Activated naive CD4-positive, alpha-beta T cell treated with anti-CD3 and anti-CD28 coated beads for 36 hours (primary cell): ENCODE results near the gene NXF1. TPM values are rescaled to one million over a fixed set of nuclear protein-coding genes. Genes with fewer than 3 reads are reported as not detected.
A peak's percentile ranks its signal among the peaks of the same experiment; 100 is the strongest.

ENCODE experiments used
- CTCF ChIA-PET: fragments of 350-600 bp; sonication (Branson Sonifier 250); formaldehyde crosslinking; loops from one replicate; lab custom pipeline; 2021; ENCODE audit warnings: antibody characterized with exemption; lab: Charles Lee
- DNase-seq: peaks from one replicate; pipeline ENCODE4 v3.0.0-alpha.2; 2020
- H3K27ac Mint-ChIP-seq: one replicate; pipeline ENCODE4 v1.8.0; 2021; ENCODE audit warnings: mild to moderate bottlenecking, mixed read lengths
- H3K27me3 Mint-ChIP-seq: one replicate; pipeline ENCODE4 v1.8.0; 2021; ENCODE audit warnings: low read depth, mixed read lengths
- H3K36me3 Mint-ChIP-seq: one replicate; pipeline ENCODE4 v1.8.0; 2021; ENCODE audit warnings: low read depth, mixed read lengths
- H3K4me1 Mint-ChIP-seq: one replicate; pipeline ENCODE4 v1.8.0; 2021; ENCODE audit warnings: low read depth, mixed read lengths
- H3K4me3 Mint-ChIP-seq: one replicate; pipeline ENCODE4 v1.8.0; 2021; ENCODE audit warnings: mild to moderate bottlenecking, moderate library complexity, mixed read lengths
- H3K9me3 Mint-ChIP-seq: one replicate; pipeline ENCODE4 v1.8.0; 2021; ENCODE audit warnings: mixed read lengths
- intact Hi-C: fragments of 100-400 bp; cut with micrococcal nuclease; formaldehyde crosslinking; loops from one replicate; pipeline ENCODE4 v1.15.1; 2023
- total RNA-seq, 2 experiments: library from RNA; stranded (reverse); gene quantifications; one replicate each; pipeline ENCODE4 v1.2.3, GENCODE V29; 2021

NXF1 gene
- total RNA-seq = 10 to 100 TPM; 44.6 to 46.0 TPM

- H3K27me3 Mint-ChIP-seq = no peaks in the 10 kb centered on the region
- H3K27ac Mint-ChIP-seq = peak within 1 kb of the TSS; percentile 94
- peak within 1 kb of the TSS; percentile 95 for H3K4me3 Mint-ChIP-seq
- H3K36me3 Mint-ChIP-seq = peaks cover 26% of the 10 kb centered on the region
- peak; percentile 93 for DNase-seq
- H3K9me3 Mint-ChIP-seq = no peaks in the 10 kb centered on the region
- CTCF ChIA-PET = interaction anchor here (0.6 to 1.8 kb wide), 6 partner anchors 17 to 411 kb away, joined by 3 to 12 read pairs (median 4); partner anchors contain the start of gene SLC3A2
- peaks cover 28% of the 10 kb centered on the region for H3K4me1 Mint-ChIP-seq
- intact Hi-C loops = loop anchor here (1.0 kb wide), 7 partner anchors 13 to 77 kb away; partner anchors contain the start of genes SLC3A2, STX5, TEX54 and TMEM179B
These were observed at the start of gene NXF1 for GRCh38 chr11:62805076-62805892. TSS of gene NXF1 (minus strand) at chr11:62805440. CDS start at chr11:62805356, 84 bp downstream.

GRCh38 chr11:62854013-62854824, 49.0 kb upstream of the NXF1 start:
- Mint-ChIP-seq H3K27me3 (no peaks in the 10 kb centered on the region), H3K27ac (peak overlapping the region; percentile 96), H3K9me3 (no peaks in the 10 kb centered on the region), H3K4me3 (peak overlapping the region; percentile 99), H3K36me3 (peaks cover 64% of the 10 kb centered on the region), H3K4me1 (peaks cover 41% of the 10 kb centered on the region)
- no peak for DNase-seq
- CTCF ChIA-PET = interaction anchor here (0.9 to 2.5 kb wide), 4 partner anchors 10 to 63 kb away, joined by 3 to 6 read pairs (median 4); partner anchors contain the start of gene SLC3A2
- intact Hi-C loops = loop anchor here (1.0 kb wide), 1 partner anchor 255 kb away; no protein-coding TSS in a partner anchor

- Mint-ChIP-seq H3K9me3 (no peaks in the 10 kb centered on the region), H3K4me3 (peak overlapping the region; percentile 99), H3K36me3 (peaks cover 61% of the 10 kb centered on the region), H3K27ac (peak overlapping the region; percentile 96), H3K4me1 (peaks cover 37% of the 10 kb centered on the region), H3K27me3 (no peaks in the 10 kb centered on the region)
- intact Hi-C loops = no loop called here
- CTCF ChIA-PET = interaction anchor here (0.8 to 2.5 kb wide), 5 partner anchors 9 to 288 kb away, joined by 3 to 6 read pairs (median 4); partner anchors contain the start of gene SLC3A2
- DNase-seq = peak; percentile 49
These were observed 48.2 kb upstream of the NXF1 start for GRCh38 chr11:62853279-62853965.

GRCh38 chr11:62852523-62853188, 47.4 kb upstream of the NXF1 start:
- CTCF ChIA-PET = interaction anchor here (0.7 to 0.8 kb wide), 2 partner anchors 59 to 287 kb away, joined by 3 read pairs; no protein-coding TSS in a partner anchor
- DNase-seq = no peak
- peaks cover 30% of the 10 kb centered on the region for H3K4me1 Mint-ChIP-seq
- H3K27ac Mint-ChIP-seq = peak overlapping the region; percentile 96
- H3K27me3 Mint-ChIP-seq = no peaks in the 10 kb centered on the region
- H3K9me3 Mint-ChIP-seq = no peaks in the 10 kb centered on the region
- intact Hi-C loops = no loop called here
- H3K4me3 Mint-ChIP-seq = peak overlapping the region; percentile 99
- H3K36me3 Mint-ChIP-seq = peaks cover 53% of the 10 kb centered on the region

- H3K27ac Mint-ChIP-seq = peak overlapping the region; percentile 84
- H3K4me1 Mint-ChIP-seq = peaks cover 23% of the 10 kb centered on the region
- H3K36me3 Mint-ChIP-seq = peaks cover 49% of the 10 kb centered on the region
- CTCF ChIA-PET = interaction anchor here (0.6 to 2.2 kb wide), 3 partner anchors 10 to 58 kb away, joined by 3 to 7 read pairs (median 3); no protein-coding TSS in a partner anchor
- intact Hi-C loops = no loop called here
- H3K27me3 Mint-ChIP-seq = no peaks in the 10 kb centered on the region
- DNase-seq = no peak
- H3K9me3 Mint-ChIP-seq = no peaks in the 10 kb centered on the region
- H3K4me3 Mint-ChIP-seq = peak overlapping the region; percentile 99
These were observed 46.7 kb upstream of the NXF1 start for GRCh38 chr11:62851807-62852522.

GRCh38 chr11:62850911-62851806, 45.9 kb upstream of the NXF1 start:
- DNase-seq = no peak
- Mint-ChIP-seq H3K27ac (peak overlapping the region; percentile 84), H3K4me1 (peaks cover 23% of the 10 kb centered on the region), H3K36me3 (peaks cover 45% of the 10 kb centered on the region), H3K4me3 (peak overlapping the region; percentile 99), H3K9me3 (no peaks in the 10 kb centered on the region), H3K27me3 (no peaks in the 10 kb centered on the region)
- intact Hi-C loops = no loop called here
- CTCF ChIA-PET = interaction anchor here (0.6 to 2.2 kb wide), 2 partner anchors 10 to 42 kb away, joined by 3 to 7 read pairs; no protein-coding TSS in a partner anchor

- intact Hi-C loops = no loop called here
- DNase-seq = no peak
- Mint-ChIP-seq H3K27me3 (no peaks in the 10 kb centered on the region), H3K9me3 (no peaks in the 10 kb centered on the region), H3K4me3 (no peak overlapping the region), H3K27ac (no peak overlapping the region), H3K36me3 (peaks cover 13% of the 10 kb centered on the region), H3K4me1 (peaks cover 17% of the 10 kb centered on the region)
- CTCF ChIA-PET = interaction anchor here (0.6 to 0.7 kb wide), 2 partner anchors 17 to 172 kb away, joined by 3 read pairs; no protein-coding TSS in a partner anchor
These were observed 42.6 kb upstream of the NXF1 start for GRCh38 chr11:62847767-62848314.

- Mint-ChIP-seq H3K27me3 (no peaks in the 10 kb centered on the region), H3K36me3 (no peaks in the 10 kb centered on the region)
- CTCF ChIA-PET = interaction anchor here (0.7 kb wide), 1 partner anchor 121 kb away, joined by 4 read pairs; no protein-coding TSS in a partner anchor
These were observed 40.9 kb upstream of the NXF1 start for GRCh38 chr11:62846177-62846576.

GRCh38 chr11:62844154-62844553, 38.9 kb upstream of the NXF1 start:
- no peaks in the 10 kb centered on the region for H3K27me3 Mint-ChIP-seq
- intact Hi-C loops = loop anchor here (5.0 kb wide), 1 partner anchor 272 kb away; the partner anchor contains the start of gene EEF1G
- peaks cover 3% of the 10 kb centered on the region for H3K36me3 Mint-ChIP-seq
- CTCF ChIA-PET = interaction anchor here (1.4 kb wide), 2 partner anchors 11 to 17 kb away, joined by 4 to 6 read pairs; no protein-coding TSS in a partner anchor
- no peak overlapping the region for H3K27ac Mint-ChIP-seq
- no peak overlapping the region for H3K4me3 Mint-ChIP-seq
- DNase-seq = no peak
- H3K4me1 Mint-ChIP-seq = peaks cover 12% of the 10 kb centered on the region
- no peaks in the 10 kb centered on the region for H3K9me3 Mint-ChIP-seq

More at GRCh38 chr11:62846177-62846576, 40.9 kb upstream of the NXF1 start:
- intact Hi-C loops = no loop called here
- Mint-ChIP-seq H3K4me1 (peaks cover 5% of the 10 kb centered on the region), H3K27ac (no peak overlapping the region), H3K9me3 (no peaks in the 10 kb centered on the region), H3K4me3 (no peak overlapping the region)
- no peak for DNase-seq
